BJ (cell line): Measurements from ENCODE around the gene CDK10. TPM values are rescaled to one million over a fixed set of nuclear protein-coding genes. Genes with fewer than 3 reads are reported as not detected.

ENCODE experiments used
- CTCF ChIA-PET: fragments of 350-600 bp; formaldehyde crosslinking; extraction: SDS; loops from one replicate; lab custom pipeline; 2021; ENCODE audit warnings: antibody characterized with exemption, inconsistent platforms; lab: Yijun Ruan, JAX
- POLR2A ChIA-PET: fragments of 300-600 bp; sonication (Branson Sonifier 250); formaldehyde crosslinking; extraction: SDS; loops from one replicate; lab custom pipeline; 2021; ENCODE audit warnings: antibody characterized with exemption; lab: Charles Lee
- DNase-seq: peaks from one replicate; pipeline ENCODE4 v3.0.0-alpha.2; 2011; ENCODE audit warnings: low read depth
- H3K27me3 ChIP-seq: 2 replicates; pipeline ENCODE4 v1.6.0; 2011; ENCODE audit warnings: low read length; ENCODE audit not compliant: control insufficient read depth, insufficient read depth
- H3K36me3 ChIP-seq: 2 replicates; pipeline ENCODE4 v1.5.1; 2011; ENCODE audit warnings: low read length; ENCODE audit not compliant: control insufficient read depth, insufficient read depth
- H3K4me3 ChIP-seq: 2 replicates; pipeline ENCODE4 v1.5.1; 2011; ENCODE audit warnings: low read depth, mild to moderate bottlenecking, control low read depth, low read length
- CTCF ChIP-seq: IDR thresholded peaks from 2 replicates; pipeline ENCODE4 v1.5.1; 2011; ENCODE audit warnings: low read depth, mild to moderate bottlenecking, control low read depth, inconsistent platforms, low read length, moderate library complexity; ENCODE audit not compliant: insufficient read depth
- polyA plus RNA-seq: library from polyadenylated mRNA; depleted of rRNA; stranded (reverse); fragments of >200 nt; gene quantifications from 2 replicates; pipeline ENCODE4 v1.2.3, GENCODE V29; 2011

Gene CDK10
- polyA plus RNA-seq, 1 experiment = 56.0 TPM

- CTCF ChIA-PET = interaction anchor here (1.7 kb wide), 1 partner anchor 22 kb away, joined by 9 read pairs; no protein-coding TSS in a partner anchor
- TF ChIP-seq CTCF = no peak
- no peak for DNase-seq
- no peaks in the 10 kb centered on the region for H3K27me3 ChIP-seq
- POLR2A ChIA-PET = no interaction called here
- H3K4me3 ChIP-seq = peak overlapping the region; percentile 58
- H3K36me3 ChIP-seq = peaks cover 18% of the 10 kb centered on the region
Measured at GRCh38 chr16:89721546-89722391, 35.3 kb downstream of the CDK10 start.

GRCh38 chr16:89722392-89723278, 36.1 kb downstream of the CDK10 start:
- Histone ChIP-seq H3K36me3 (peaks cover 20% of the 10 kb centered on the region), H3K27me3 (no peaks in the 10 kb centered on the region), H3K4me3 (peak overlapping the region; percentile 58)
- ChIA-PET POLR2A (no interaction called here), CTCF (no interaction called here)
- TF ChIP-seq CTCF = no peak
- DNase-seq = no peak

GRCh38 chr16:89723279-89724250, 37.1 kb downstream of the CDK10 start:
- Histone ChIP-seq H3K27me3 (no peaks in the 10 kb centered on the region), H3K4me3 (no peak overlapping the region), H3K36me3 (peaks cover 22% of the 10 kb centered on the region)
- CTCF ChIA-PET = interaction anchor here (0.6 to 1.1 kb wide), 2 partner anchors 69 to 137 kb away, joined by 3 to 4 read pairs; no protein-coding TSS in a partner anchor
- DNase-seq = no peak
- POLR2A ChIA-PET = no interaction called here
- TF ChIP-seq CTCF = no peak

GRCh38 chr16:89727406-89728120, 41.1 kb downstream of the CDK10 start:
- H3K36me3 ChIP-seq = peaks cover 39% of the 10 kb centered on the region
- TF ChIP-seq CTCF = no peak
- H3K4me3 ChIP-seq = no peak overlapping the region
- ChIA-PET POLR2A (no interaction called here), CTCF (interaction anchor here (1.1 kb wide), 1 partner anchor 11 kb away, joined by 3 read pairs; no protein-coding TSS in a partner anchor)
- DNase-seq = no peak
- no peaks in the 10 kb centered on the region for H3K27me3 ChIP-seq
